T-cell (primary cell): ENCODE data around the gene SUMO2. TPM values are rescaled to one million over a fixed set of nuclear protein-coding genes. Genes with fewer than 3 reads are reported as not detected.
"Not testable (repeated sequence)": the region's sequence is repeated elsewhere in the genome, so short reads cannot be mapped to it uniquely, and the experiment has no call there.

Experiments used
- ATAC-seq, 4 experiments: fragments of 200-7000 bp in 3 of 4; fragments of 150-1000 bp in 1 of 4; cut with Tn5 transposase; replicated peaks in 1 of 4; 1 replicate in 3 of 4; 2 replicates in 1 of 4; pipeline ENCODE4 v1.10.0; 2021; ENCODE audit warnings: moderate library complexity in 3 of 4, mild to moderate bottlenecking in 2 of 4, moderate number of reproducible peaks in 1 of 4
- CTCF ChIA-PET, 2 donors: fragments of 300-600 bp; sonication (Branson Sonifier 250); formaldehyde crosslinking; loops; one replicate each; lab custom pipeline; 2022; ENCODE audit warnings: antibody characterized with exemption in 2 of 2; lab: Charles Lee
- POLR2A ChIA-PET, 2 donors: fragments of 300-600 bp; sonication (Branson Sonifier 250); formaldehyde crosslinking; loops; one replicate each; lab custom pipeline; 2022; ENCODE audit warnings: antibody characterized with exemption in 2 of 2; lab: Charles Lee
- DNase-seq, 35 experiments: peaks; one replicate each; pipeline versions ENCODE4 v3.0.0 to v3.0.0-alpha.2; 2013 to 2023
- H3K27ac ChIP-seq: one replicate; pipeline ENCODE4 v1.5.1; 2013; ENCODE audit warnings: low read length
- H3K27me3 ChIP-seq, 2 experiments: replicated peaks in 1 of 2; 1 replicate in 1 of 2; 2 replicates in 1 of 2; pipeline versions ENCODE4 v1.6.1 to v1.7.0; 2013; ENCODE audit warnings: low read length in 1 of 2, mixed read lengths in 1 of 2; ENCODE audit not compliant: control insufficient read depth in 2 of 2, insufficient read depth in 2 of 2; ENCODE audit errors: extremely low read depth in 1 of 2
- H3K36me3 ChIP-seq, 2 donors: 1 replicate in 1 of 2; 2 replicates in 1 of 2; pipeline versions ENCODE4 v1.6.1 to v1.7.0; 2013; ENCODE audit warnings: low read length in 1 of 2; ENCODE audit not compliant: control insufficient read depth in 2 of 2, insufficient read depth in 1 of 2; ENCODE audit errors: extremely low read depth in 1 of 2
- H3K4me1 ChIP-seq, 2 experiments: 1 replicate in 1 of 2; 2 replicates in 1 of 2; pipeline versions ENCODE4 v1.6.1 to v1.7.0; 2013; ENCODE audit warnings: low read length in 2 of 2, mixed read lengths in 1 of 2; ENCODE audit not compliant: insufficient read depth in 2 of 2, control insufficient read depth in 1 of 2; ENCODE audit errors: extremely low read depth in 1 of 2
- H3K4me3 ChIP-seq, 2 donors: 1 replicate in 1 of 2; 2 replicates in 1 of 2; pipeline versions ENCODE4 v1.5.1 to v1.7.0; 2013; ENCODE audit warnings: mild to moderate bottlenecking in 2 of 2, low read length in 1 of 2, moderate library complexity in 1 of 2; ENCODE audit not compliant: control insufficient read depth in 1 of 2; ENCODE audit errors: extremely low read depth in 1 of 2
- H3K9me3 ChIP-seq: 2 replicates; pipeline ENCODE4 v1.7.0; 2013
- H3K27ac Mint-ChIP-seq, 2 donors: one replicate each; pipeline ENCODE4 v1.8.0; 2020 to 2021; ENCODE audit warnings: mild to moderate bottlenecking in 2 of 2, mixed read lengths in 2 of 2
- H3K27me3 Mint-ChIP-seq, 2 donors: one replicate each; pipeline ENCODE4 v1.8.0; 2021 to 2022; ENCODE audit warnings: mixed read lengths in 2 of 2
- H3K36me3 Mint-ChIP-seq: one replicate; pipeline ENCODE4 v1.8.0; 2021; ENCODE audit warnings: mixed read lengths
- H3K4me1 Mint-ChIP-seq, 3 donors: one replicate each; pipeline ENCODE4 v1.8.0; 2020 to 2022; ENCODE audit warnings: mixed read lengths in 3 of 3, mild to moderate bottlenecking in 1 of 3
- H3K4me3 Mint-ChIP-seq, 3 donors: one replicate each; pipeline ENCODE4 v1.8.0; 2020 to 2022; ENCODE audit warnings: mild to moderate bottlenecking in 3 of 3, mixed read lengths in 3 of 3, moderate library complexity in 3 of 3
- H3K9me3 Mint-ChIP-seq, 3 donors: one replicate each; pipeline ENCODE4 v1.8.0; 2020 to 2022; ENCODE audit warnings: mixed read lengths in 3 of 3
- WGBS: methylation state at CpG from one replicate; pipeline ENCODE4 v1.1.5; 2013; ENCODE audit warnings: missing lambda C conversion rate; ENCODE audit not compliant: insufficient coverage; 5-methylcytosine and 5-hydroxymethylcytosine counted together
- total RNA-seq, 35 experiments: library from RNA in 6 of 35; stranded (reverse) in 6 of 35; fragments of 120-200 nt in 1 of 35; gene quantifications; one replicate each; pipeline versions ENCODE4 v1.2.1 to v1.2.4 and lab custom pipeline; 2013 to 2026

Gene SUMO2
- total RNA-seq, 5 donors from 2014 or later (not counting 1 experiment from before 2014, with no cell fraction given) = 239 to 284 (median 269) TPM

- Histone ChIP-seq H3K4me1 (peaks cover 17 to 39% of the 10 kb centered on the region in 2 experiments), H3K36me3 (peaks cover 15 to 71% of the 10 kb centered on the region in 2 donors), H3K4me3 (no peak overlapping the region), H3K9me3 (no peaks in the 10 kb centered on the region), H3K27me3 (no peaks in the 10 kb centered on the region), H3K27ac (no peak overlapping the region)
- POLR2A ChIA-PET = no interaction called here
- H3K9me3 Mint-ChIP-seq = no peaks in the 10 kb centered on the region
- H3K27me3 Mint-ChIP-seq = no peaks in the 10 kb centered on the region
- H3K27ac Mint-ChIP-seq = peak overlapping the region in 1 of 2 donors; percentile 36
- H3K36me3 Mint-ChIP-seq = peaks cover 28% of the 10 kb centered on the region
- 80% methylated on average over 2 of the region's 5 CpGs for WGBS
- ATAC-seq (no peak), DNase-seq (no peak)
- H3K4me3 Mint-ChIP-seq = no peak overlapping the region
- CTCF ChIA-PET = interaction anchor here in 1 of 2 donors (0.7 kb wide), 1 partner anchor 63 kb away, joined by 4 read pairs; no protein-coding TSS in a partner anchor
- peaks cover 28 to 48% (median 45%) of the 10 kb centered on the region in 3 donors for H3K4me1 Mint-ChIP-seq
Observed at GRCh38 chr17:75176625-75177024, 6.1 kb downstream of the SUMO2 start.

DNA sequence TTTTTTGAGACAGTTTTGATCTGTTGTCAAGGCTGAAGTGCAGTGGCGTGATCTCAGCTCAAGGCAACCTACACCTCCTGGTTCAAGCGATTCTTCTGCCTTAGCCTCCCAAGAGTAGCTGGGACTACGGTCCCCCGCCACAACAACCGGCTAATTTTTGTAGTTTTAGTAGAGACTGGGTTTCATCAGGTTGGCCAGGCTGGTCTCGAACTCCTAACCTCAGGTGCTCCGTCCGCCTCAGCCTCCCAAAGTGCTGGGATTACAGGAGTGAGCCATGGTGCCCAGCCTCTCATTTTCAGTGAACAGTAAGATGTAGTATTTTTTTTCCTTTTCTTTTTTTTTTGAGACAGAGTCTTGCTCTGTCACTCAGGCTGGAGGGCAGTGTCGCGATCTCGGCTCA lies 7.8 kb downstream of the SUMO2 start:
- Histone ChIP-seq H3K27ac (no peak overlapping the region), H3K4me3 (no peak overlapping the region), H3K9me3 (no peaks in the 10 kb centered on the region), H3K27me3 (no peaks in the 10 kb centered on the region), H3K36me3 (peaks cover 15 to 69% of the 10 kb centered on the region in 2 donors), H3K4me1 (peaks cover 5 to 33% of the 10 kb centered on the region in 2 experiments)
- Mint-ChIP-seq H3K36me3 (peaks cover 25% of the 10 kb centered on the region), H3K4me1 (peaks cover 16 to 37% (median 35%) of the 10 kb centered on the region in 3 donors), H3K27ac (no peak overlapping the region), H3K4me3 (no peak overlapping the region), H3K9me3 (no peaks in the 10 kb centered on the region), H3K27me3 (no peaks in the 10 kb centered on the region)
- ATAC-seq = no peak
- CTCF ChIA-PET = interaction anchor here in 1 of 2 donors (1.0 kb wide), 1 partner anchor 61 kb away, joined by 3 read pairs; no protein-coding TSS in a partner anchor
- POLR2A ChIA-PET = no interaction called here
- DNase-seq = no peak
- WGBS = no CpG with 5 or more reads among the region's 11 CpGs

- peak overlapping the region in 1 of 2 donors; percentile 36 for H3K27ac Mint-ChIP-seq
Observed at GRCh38 chr17:75173526-75173925, 9.2 kb downstream of the SUMO2 start.

DNA sequence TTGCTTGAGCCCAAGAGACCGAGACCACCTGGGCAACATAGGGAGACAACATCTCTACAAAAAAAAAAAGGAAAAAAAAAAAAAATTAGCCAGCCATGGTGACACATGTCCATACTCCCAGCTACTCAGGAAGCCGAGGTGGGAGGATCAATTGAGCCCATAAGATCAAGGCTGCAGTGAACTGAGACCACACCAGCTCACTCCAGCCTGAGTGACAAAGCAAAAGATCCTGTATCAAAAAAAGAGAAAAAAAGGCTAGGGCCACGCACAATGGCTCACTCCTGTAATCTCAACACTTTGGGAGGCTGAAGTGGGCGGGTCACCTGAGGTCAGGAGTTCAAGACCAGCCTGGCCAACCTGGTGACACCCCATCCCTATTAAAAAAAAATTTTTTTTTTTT lies 13.8 kb downstream of the SUMO2 start:
- ATAC-seq (no peak), DNase-seq (no peak)
- ChIA-PET CTCF (interaction anchor here (0.6 to 4.2 kb wide), 6 partner anchors 9 to 317 kb away, joined by 3 to 78 read pairs (median 4); no protein-coding TSS in a partner anchor), POLR2A (interaction anchor here in 1 of 2 donors (0.7 kb wide), 1 partner anchor 1578 kb away, joined by 10 read pairs; no protein-coding TSS in a partner anchor)
- no CpG with 5 or more reads among the region's 4 CpGs for WGBS
- H3K27me3 ChIP-seq = no peaks in the 10 kb centered on the region
- peaks cover 10 to 19% (median 15%) of the 10 kb centered on the region in 3 donors for H3K4me1 Mint-ChIP-seq
- H3K4me1 ChIP-seq = peaks cover 0 to 10% of the 10 kb centered on the region in 2 experiments
- peaks cover 5 to 40% of the 10 kb centered on the region in 2 donors for H3K36me3 ChIP-seq
- no peak overlapping the region for H3K4me3 Mint-ChIP-seq
- H3K4me3 ChIP-seq = no peak overlapping the region
- H3K27ac ChIP-seq = no peak overlapping the region
- H3K9me3 Mint-ChIP-seq = no peaks in the 10 kb centered on the region
- H3K27ac Mint-ChIP-seq = no peak overlapping the region
- H3K36me3 Mint-ChIP-seq = peaks cover 18% of the 10 kb centered on the region
- H3K27me3 Mint-ChIP-seq = no peaks in the 10 kb centered on the region
- no peaks in the 10 kb centered on the region for H3K9me3 ChIP-seq

More at GRCh38 chr17:75173526-75173925, 9.2 kb downstream of the SUMO2 start:
- Histone ChIP-seq H3K4me3 (no peak overlapping the region), H3K27me3 (no peaks in the 10 kb centered on the region), H3K27ac (no peak overlapping the region), H3K36me3 (peaks cover 15 to 66% of the 10 kb centered on the region in 2 donors), H3K4me1 (peaks cover 0 to 25% of the 10 kb centered on the region in 2 experiments), H3K9me3 (no peaks in the 10 kb centered on the region)
- 85% methylated on average over 2 of the region's 4 CpGs for WGBS
- POLR2A ChIA-PET = interaction anchor here (0.5 to 0.6 kb wide), 2 partner anchors 13 to 33 kb away, joined by 3 read pairs; no protein-coding TSS in a partner anchor
- Mint-ChIP-seq H3K9me3 (no peaks in the 10 kb centered on the region), H3K36me3 (peaks cover 25% of the 10 kb centered on the region), H3K27me3 (no peaks in the 10 kb centered on the region), H3K4me3 (no peak overlapping the region), H3K4me1 (peaks cover 16 to 24% (median 23%) of the 10 kb centered on the region in 3 donors)
- ATAC-seq (no peak), DNase-seq (no peak)
- CTCF ChIA-PET = interaction anchor here (0.5 to 1.4 kb wide), 11 partner anchors 9 to 1682 kb away, joined by 3 to 7 read pairs (median 3); partner anchors contain the start of gene SUMO2 (in 1 of the 2)

- not testable (repeated sequence) for H3K4me3 Mint-ChIP-seq, DNase-seq, H3K9me3 Mint-ChIP-seq, H3K4me1 ChIP-seq, H3K4me3 ChIP-seq, H3K36me3 Mint-ChIP-seq, ATAC-seq, H3K27ac Mint-ChIP-seq, H3K4me1 Mint-ChIP-seq, H3K27me3 ChIP-seq, H3K9me3 ChIP-seq, H3K27me3 Mint-ChIP-seq, H3K27ac ChIP-seq
- POLR2A ChIA-PET = interaction anchor here in 1 of 2 donors (0.7 kb wide), 3 partner anchors 25 to 519 kb away, joined by 4 to 6 read pairs (median 5); no protein-coding TSS in a partner anchor
- CTCF ChIA-PET = interaction anchor here in 1 of 2 donors (1.0 to 2.2 kb wide), 2 partner anchors 37 to 51 kb away, joined by 3 to 7 read pairs; no protein-coding TSS in a partner anchor
- H3K36me3 ChIP-seq = peaks cover 0 to 18% of the 10 kb centered on the region in 2 donors
- WGBS = 98% methylated on average over 8 of the region's 15 CpGs
Observed at GRCh38 chr17:75164606-75165005, 18.2 kb downstream of the SUMO2 start.

DNA sequence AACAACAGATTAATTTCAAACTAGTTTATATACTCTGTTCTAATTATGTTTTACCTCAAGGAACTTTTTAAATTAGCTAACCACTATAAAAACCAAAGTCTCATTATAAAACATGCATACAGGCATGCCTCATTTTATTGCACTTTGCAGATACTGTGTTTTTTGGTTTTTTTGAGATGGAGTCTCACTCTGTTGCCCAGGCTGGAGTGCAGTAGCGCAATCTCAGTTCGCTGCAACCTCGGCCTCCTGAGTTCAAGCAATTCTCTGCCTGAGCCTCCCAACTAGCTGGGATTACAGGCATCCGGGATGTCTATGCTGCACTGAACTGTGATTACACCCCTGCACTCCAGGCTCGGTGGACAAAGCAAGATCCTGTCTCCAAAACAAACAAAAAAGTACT lies 19.7 kb downstream of the SUMO2 start:
- no peak for DNase-seq
- no peak overlapping the region for H3K4me3 Mint-ChIP-seq
- ChIA-PET CTCF (interaction anchor here in 1 of 2 donors (0.6 to 2.2 kb wide), 2 partner anchors 49 to 1051 kb away, joined by 4 to 7 read pairs; no protein-coding TSS in a partner anchor), POLR2A (interaction anchor here in 1 of 2 donors (0.7 kb wide), 1 partner anchor 9 kb away, joined by 10 read pairs; no protein-coding TSS in a partner anchor)
- H3K27me3 Mint-ChIP-seq = no peaks in the 10 kb centered on the region
- no peaks in the 10 kb centered on the region for H3K4me1 Mint-ChIP-seq
- H3K9me3 Mint-ChIP-seq = no peaks in the 10 kb centered on the region
- WGBS = 100% methylated on average over 3 of the region's 5 CpGs
- Histone ChIP-seq H3K4me1 (no peaks in the 10 kb centered on the region), H3K36me3 (peaks cover 0 to 12% of the 10 kb centered on the region in 2 donors), H3K9me3 (no peaks in the 10 kb centered on the region), H3K4me3 (no peak overlapping the region), H3K27ac (no peak overlapping the region), H3K27me3 (no peaks in the 10 kb centered on the region)
- ATAC-seq = no peak
- H3K36me3 Mint-ChIP-seq = peaks cover 3% of the 10 kb centered on the region
- H3K27ac Mint-ChIP-seq = no peak overlapping the region
